GM19438 (cell line): ENCODE measurements around the gene MS4A8.
A peak's percentile ranks its signal among the peaks of the same experiment; 100 is the strongest.
"Not testable (repeated sequence)": the region's sequence is repeated elsewhere in the genome, so short reads cannot be mapped to it uniquely, and the experiment has no call there.

Experiments
- ATAC-seq: cut with Tn5 transposase; IDR thresholded peaks from one replicate; pipeline ENCODE4 v1.9.1; 2021; ENCODE audit warnings: low read depth; ENCODE audit not compliant: unreplicated experiment

MS4A8 gene

GRCh38 chr11:60724420-60724819 is 25.0 kb downstream of the MS4A8 start, which contains the start of gene MS4A18:
Gene MS4A18 (plus strand): TSS chr11:60724720.
- ATAC-seq, result no peak

GRCh38 chr11:60725592-60725991 is 26.2 kb downstream of the MS4A8 start:
- no peak for ATAC-seq

GRCh38 chr11:60731586-60731985 is 32.2 kb downstream of the MS4A8 start:
- ATAC-seq, result no peak

- ATAC-seq, result no peak
These were observed 34.9 kb downstream of the MS4A8 start for GRCh38 chr11:60734279-60734678.

GRCh38 chr11:60739114-60739513 is 39.7 kb downstream of the MS4A8 start:
- ATAC-seq, result no peak

GRCh38 chr11:60740573-60740972 is 41.2 kb downstream of the MS4A8 start:
- ATAC-seq, result no peak

- no peak for ATAC-seq
These were observed 42.0 kb downstream of the MS4A8 start for GRCh38 chr11:60741421-60741820.

- no peak for ATAC-seq
These were observed 43.6 kb downstream of the MS4A8 start for GRCh38 chr11:60743058-60743457.

GRCh38 chr11:60744114-60744513 is 44.7 kb downstream of the MS4A8 start:
- no peak for ATAC-seq

- no peak for ATAC-seq
These were observed 48.0 kb downstream of the MS4A8 start for GRCh38 chr11:60747359-60747873.

- ATAC-seq, result no peak
These were observed 48.8 kb downstream of the MS4A8 start for GRCh38 chr11:60748225-60748624.

- peak; percentile 60 for ATAC-seq
These were observed 49.4 kb downstream of the MS4A8 start for GRCh38 chr11:60748821-60749220.

- ATAC-seq, result no peak
These were observed 51.5 kb downstream of the MS4A8 start for GRCh38 chr11:60750911-60751310.

- ATAC-seq, result no peak
These were observed 53.9 kb downstream of the MS4A8 start for GRCh38 chr11:60753309-60753708.

GRCh38 chr11:60754887-60755286 is 55.5 kb downstream of the MS4A8 start:
- no peak for ATAC-seq

GRCh38 chr11:60756307-60757032 is 57.1 kb downstream of the MS4A8 start, which contains the start of gene MS4A15:
Gene MS4A15 (plus strand): TSS chr11:60756867. CDS start chr11:60763734, 6,867 bp downstream.
- ATAC-seq, result no peak

GRCh38 chr11:60757231-60757800 is 57.9 kb downstream of the MS4A8 start:
- no peak for ATAC-seq

GRCh38 chr11:60758671-60759070 is 59.3 kb downstream of the MS4A8 start:
- not testable (repeated sequence) for ATAC-seq

GRCh38 chr11:60759438-60760225 is 60.2 kb downstream of the MS4A8 start:
- not testable (repeated sequence) for ATAC-seq

GRCh38 chr11:60761436-60762190 is 62.2 kb downstream of the MS4A8 start:
- no peak for ATAC-seq
